Measurements from ENCODE around the gene ETFDH.
"Not testable (repeated sequence)": the region's sequence is repeated elsewhere in the genome, so short reads cannot be mapped to it uniquely, and the experiment has no call there.

GRCh38 chr4:158746537-158746936, 74.4 kb downstream of the ETFDH start:
- not testable (repeated sequence) for TF ChIP-seq POLR2A (IDR thresholded peaks at IDR 0.05; ENCODE audit: extremely low read depth, insufficient read length); MYC (IDR thresholded peaks at IDR 0.05; ENCODE audit: low read depth, low read length); MAX (IDR thresholded peaks at IDR 0.05; ENCODE audit: low read depth, low read length)
- TF ChIP-seq, protein P1, sequence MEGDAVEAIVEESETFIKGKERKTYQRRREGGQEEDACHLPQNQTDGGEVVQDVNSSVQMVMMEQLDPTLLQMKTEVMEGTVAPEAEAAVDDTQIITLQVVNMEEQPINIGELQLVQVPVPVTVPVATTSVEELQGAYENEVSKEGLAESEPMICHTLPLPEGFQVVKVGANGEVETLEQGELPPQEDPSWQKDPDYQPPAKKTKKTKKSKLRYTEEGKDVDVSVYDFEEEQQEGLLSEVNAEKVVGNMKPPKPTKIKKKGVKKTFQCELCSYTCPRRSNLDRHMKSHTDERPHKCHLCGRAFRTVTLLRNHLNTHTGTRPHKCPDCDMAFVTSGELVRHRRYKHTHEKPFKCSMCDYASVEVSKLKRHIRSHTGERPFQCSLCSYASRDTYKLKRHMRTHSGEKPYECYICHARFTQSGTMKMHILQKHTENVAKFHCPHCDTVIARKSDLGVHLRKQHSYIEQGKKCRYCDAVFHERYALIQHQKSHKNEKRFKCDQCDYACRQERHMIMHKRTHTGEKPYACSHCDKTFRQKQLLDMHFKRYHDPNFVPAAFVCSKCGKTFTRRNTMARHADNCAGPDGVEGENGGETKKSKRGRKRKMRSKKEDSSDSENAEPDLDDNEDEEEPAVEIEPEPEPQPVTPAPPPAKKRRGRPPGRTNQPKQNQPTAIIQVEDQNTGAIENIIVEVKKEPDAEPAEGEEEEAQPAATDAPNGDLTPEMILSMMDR (IDR thresholded peaks at IDR 0.05; ENCODE audit: low read depth, low read length): not testable (repeated sequence)

Data from NB4 (cell line).